Measurements from ENCODE around the gene FTSJ3. TPM values are rescaled to one million over a fixed set of nuclear protein-coding genes. Genes with fewer than 3 reads are reported as not detected.

Gene FTSJ3
- total RNA-seq, 1 experiment from 2014 or later, result 75.9 TPM

DNA sequence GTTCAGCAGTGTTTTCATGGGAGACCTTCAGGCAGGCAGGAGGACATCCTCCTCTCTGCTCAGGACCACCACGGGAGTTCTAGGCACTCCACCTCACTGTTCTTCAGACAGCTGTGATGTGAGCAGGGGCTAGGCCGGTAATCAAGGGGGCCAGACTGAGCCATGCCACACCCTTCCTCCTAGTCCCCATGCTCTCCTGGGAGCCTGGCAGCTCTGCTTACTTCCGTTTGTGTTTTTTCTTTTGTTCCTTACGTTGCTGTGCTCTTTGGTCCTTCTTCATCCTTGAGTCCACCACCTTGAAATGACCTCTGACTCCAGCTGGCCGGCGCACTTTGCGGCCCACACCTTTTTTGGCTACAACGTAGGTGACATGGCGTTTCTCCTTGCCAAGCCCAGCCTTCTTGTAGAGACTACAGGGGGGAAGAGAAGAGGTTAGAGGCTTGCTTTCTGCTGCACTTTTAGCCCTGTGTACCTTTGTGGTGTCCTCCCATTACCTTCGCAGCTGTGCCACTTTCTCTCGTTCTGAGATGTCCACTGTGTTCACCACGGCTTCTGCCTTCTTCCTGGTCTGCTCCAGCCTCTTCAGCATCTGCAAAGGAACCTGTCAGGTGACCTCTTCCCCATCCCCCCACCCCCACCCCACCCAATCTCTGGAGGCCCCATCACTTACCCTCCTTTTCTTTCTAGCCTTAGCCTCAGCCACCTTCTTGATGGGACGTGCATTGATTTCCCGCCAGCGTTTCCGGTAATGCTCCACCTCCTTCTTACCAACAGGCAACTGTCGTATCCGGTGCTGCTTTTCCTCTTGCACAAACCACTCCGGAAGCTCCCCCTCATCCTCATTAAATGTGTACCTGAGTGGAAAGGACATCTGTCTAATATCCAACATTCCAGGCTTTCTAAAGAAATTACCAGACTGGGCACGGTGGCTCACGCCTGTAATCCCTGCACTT, 7.6 kb downstream of the FTSJ3 start:
- TSS peak; percentile 68 for BruUV-seq (replicated peaks)
- intact Hi-C loops (cut with micrococcal nuclease; ENCODE audit: unreplicated experiment), result loop anchor here (10.0 kb wide), 1 partner anchor 125 kb away; no protein-coding TSS in a partner anchor
- no peak for DNase-seq
- no peaks in the 10 kb centered on the region for H3K9me3 ChIP-seq
- Mint-ChIP-seq H3K27ac (ENCODE audit: unreplicated experiment) (peak overlapping the region; percentile 80), H3K9me3 (ENCODE audit: unreplicated experiment) (no peaks in the 10 kb centered on the region), H3K4me3 (ENCODE audit: unreplicated experiment) (peak overlapping the region; percentile 16), H3K4me1 (ENCODE audit: low read depth, unreplicated experiment) (peaks cover 20% of the 10 kb centered on the region), H3K27me3 (ENCODE audit: insufficient read depth, unreplicated experiment) (no peaks in the 10 kb centered on the region), H3K36me3 (ENCODE audit: insufficient read depth, unreplicated experiment) (peaks cover 100% of the 10 kb centered on the region)
- H3K4me1 ChIP-seq, result peaks cover 15% of the 10 kb centered on the region
- ChIA-PET CTCF (no interaction called here), POLR2A (no interaction called here)
- TF ChIP-seq, protein P1, sequence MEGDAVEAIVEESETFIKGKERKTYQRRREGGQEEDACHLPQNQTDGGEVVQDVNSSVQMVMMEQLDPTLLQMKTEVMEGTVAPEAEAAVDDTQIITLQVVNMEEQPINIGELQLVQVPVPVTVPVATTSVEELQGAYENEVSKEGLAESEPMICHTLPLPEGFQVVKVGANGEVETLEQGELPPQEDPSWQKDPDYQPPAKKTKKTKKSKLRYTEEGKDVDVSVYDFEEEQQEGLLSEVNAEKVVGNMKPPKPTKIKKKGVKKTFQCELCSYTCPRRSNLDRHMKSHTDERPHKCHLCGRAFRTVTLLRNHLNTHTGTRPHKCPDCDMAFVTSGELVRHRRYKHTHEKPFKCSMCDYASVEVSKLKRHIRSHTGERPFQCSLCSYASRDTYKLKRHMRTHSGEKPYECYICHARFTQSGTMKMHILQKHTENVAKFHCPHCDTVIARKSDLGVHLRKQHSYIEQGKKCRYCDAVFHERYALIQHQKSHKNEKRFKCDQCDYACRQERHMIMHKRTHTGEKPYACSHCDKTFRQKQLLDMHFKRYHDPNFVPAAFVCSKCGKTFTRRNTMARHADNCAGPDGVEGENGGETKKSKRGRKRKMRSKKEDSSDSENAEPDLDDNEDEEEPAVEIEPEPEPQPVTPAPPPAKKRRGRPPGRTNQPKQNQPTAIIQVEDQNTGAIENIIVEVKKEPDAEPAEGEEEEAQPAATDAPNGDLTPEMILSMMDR (IDR thresholded peaks at IDR 0.05; ENCODE audit: insufficient read depth in 1 of 2, low read depth in 1 of 2, low read length in 1 of 2, severe bottlenecking in 1 of 2, unreplicated experiment in 1 of 2), result no peak
- peaks cover 9% of the 10 kb centered on the region for H3K36me3 ChIP-seq (ENCODE audit: control insufficient read depth, insufficient read depth, low read length)
- H3K27me3 ChIP-seq (replicated peaks; ENCODE audit: control insufficient read depth, insufficient read depth, low read length), result no peaks in the 10 kb centered on the region
- no peak overlapping the region for H3K4me3 ChIP-seq (ENCODE audit: low read depth, low read length)

GRCh38 chr17:63819131-63819530, 8.3 kb downstream of the FTSJ3 start:
- intact Hi-C loops (cut with micrococcal nuclease; ENCODE audit: unreplicated experiment), result no loop called here
- no peak for DNase-seq
- no peaks in the 10 kb centered on the region for H3K27me3 ChIP-seq (replicated peaks; ENCODE audit: control insufficient read depth, insufficient read depth, low read length)
- POLR2A ChIA-PET, result interaction anchor here (0.6 kb wide), 1 partner anchor 9 kb away, joined by 7 read pairs; no protein-coding TSS in a partner anchor
- peaks cover 6% of the 10 kb centered on the region for H3K36me3 ChIP-seq (ENCODE audit: control insufficient read depth, insufficient read depth, low read length)
- H3K4me1 ChIP-seq, result peaks cover 15% of the 10 kb centered on the region
- Mint-ChIP-seq H3K4me3 (ENCODE audit: unreplicated experiment) (no peak overlapping the region), H3K4me1 (ENCODE audit: low read depth, unreplicated experiment) (peaks cover 20% of the 10 kb centered on the region), H3K27ac (ENCODE audit: unreplicated experiment) (peak overlapping the region; percentile 80), H3K27me3 (ENCODE audit: insufficient read depth, unreplicated experiment) (no peaks in the 10 kb centered on the region), H3K9me3 (ENCODE audit: unreplicated experiment) (no peaks in the 10 kb centered on the region), H3K36me3 (ENCODE audit: insufficient read depth, unreplicated experiment) (peaks cover 100% of the 10 kb centered on the region)
- BruUV-seq (replicated peaks), result no TSS peak
- H3K4me3 ChIP-seq (ENCODE audit: low read depth, low read length), result no peak overlapping the region
- TF ChIP-seq, protein P1 (IDR thresholded peaks at IDR 0.05; ENCODE audit: insufficient read depth in 1 of 2, low read depth in 1 of 2, low read length in 1 of 2, severe bottlenecking in 1 of 2, unreplicated experiment in 1 of 2), result no peak
- H3K9me3 ChIP-seq, result no peaks in the 10 kb centered on the region
- CTCF ChIA-PET, result interaction anchor here (1.6 kb wide), 1 partner anchor 9 kb away, joined by 4 read pairs; no protein-coding TSS in a partner anchor

- peak overlapping the region; percentile 64 for H3K27ac Mint-ChIP-seq (ENCODE audit: unreplicated experiment)
- POLR2A ChIA-PET, result interaction anchor here (0.6 kb wide), 1 partner anchor 721 kb away, joined by 3 read pairs; no protein-coding TSS in a partner anchor
- Histone ChIP-seq H3K4me3 (ENCODE audit: low read depth, low read length) (no peak overlapping the region), H3K27me3 (replicated peaks; ENCODE audit: control insufficient read depth, insufficient read depth, low read length) (no peaks in the 10 kb centered on the region), H3K4me1 (peaks cover 15% of the 10 kb centered on the region), H3K36me3 (ENCODE audit: control insufficient read depth, insufficient read depth, low read length) (peaks cover 6% of the 10 kb centered on the region), H3K9me3 (no peaks in the 10 kb centered on the region)
- TSS peak; percentile 71 for BruUV-seq (replicated peaks)
- H3K4me1 Mint-ChIP-seq (ENCODE audit: low read depth, unreplicated experiment), result peaks cover 20% of the 10 kb centered on the region
- no peak overlapping the region for H3K4me3 Mint-ChIP-seq (ENCODE audit: unreplicated experiment)
- intact Hi-C loops (cut with micrococcal nuclease; ENCODE audit: unreplicated experiment), result no loop called here
- peaks cover 100% of the 10 kb centered on the region for H3K36me3 Mint-ChIP-seq (ENCODE audit: insufficient read depth, unreplicated experiment)
- no peak for DNase-seq
- TF ChIP-seq, protein P1 (IDR thresholded peaks at IDR 0.05; ENCODE audit: insufficient read depth in 1 of 2, low read depth in 1 of 2, low read length in 1 of 2, severe bottlenecking in 1 of 2, unreplicated experiment in 1 of 2), result no peak
- CTCF ChIA-PET, result interaction anchor here (1.6 kb wide), 1 partner anchor 10 kb away, joined by 4 read pairs; no protein-coding TSS in a partner anchor
- no peaks in the 10 kb centered on the region for H3K27me3 Mint-ChIP-seq (ENCODE audit: insufficient read depth, unreplicated experiment)
- no peaks in the 10 kb centered on the region for H3K9me3 Mint-ChIP-seq (ENCODE audit: unreplicated experiment)
Observed at GRCh38 chr17:63817736-63818385, 9.6 kb downstream of the FTSJ3 start.

All from Caco-2 (cell line).